Uterus (tissue), 2 donors: ENCODE data around the gene E4F1.

Experiments used
- CTCF ChIP-seq, 4 experiments: fragments of 200-600 bp in 2 of 4; fragments of 450-650 bp in 2 of 4; sonication (generic) in 2 of 4; IDR thresholded peaks; one replicate each; pipeline ENCODE4 v1.5.1; 2016 to 2019; ENCODE audit warnings: antibody characterized with exemption in 4 of 4, mild to moderate bottlenecking in 2 of 4, moderate library complexity in 1 of 4
- POLR2A ChIP-seq, 2 donors: fragments of 450-650 bp; IDR thresholded peaks; one replicate each; pipeline ENCODE4 v1.6.1; 2016; ENCODE audit warnings: antibody characterized with exemption in 2 of 2, mild to moderate bottlenecking in 1 of 2, moderate library complexity in 1 of 2

- TF ChIP-seq CTCF (IDR thresholded peaks at IDR 0.05) (no peak), POLR2A (IDR thresholded peaks at IDR 0.05) (no peak)
Measured at GRCh38 chr16:2271848-2272461, 48.6 kb downstream of the E4F1 start.
